HG02981 (cell line): ENCODE data around the gene TREML4.

Experiments used
- ATAC-seq: cut with Tn5 transposase; IDR thresholded peaks from one replicate; pipeline ENCODE4 v1.9.1; 2021; ENCODE audit warnings: mild to moderate bottlenecking, moderate library complexity; ENCODE audit not compliant: unreplicated experiment

Gene TREML4

DNA sequence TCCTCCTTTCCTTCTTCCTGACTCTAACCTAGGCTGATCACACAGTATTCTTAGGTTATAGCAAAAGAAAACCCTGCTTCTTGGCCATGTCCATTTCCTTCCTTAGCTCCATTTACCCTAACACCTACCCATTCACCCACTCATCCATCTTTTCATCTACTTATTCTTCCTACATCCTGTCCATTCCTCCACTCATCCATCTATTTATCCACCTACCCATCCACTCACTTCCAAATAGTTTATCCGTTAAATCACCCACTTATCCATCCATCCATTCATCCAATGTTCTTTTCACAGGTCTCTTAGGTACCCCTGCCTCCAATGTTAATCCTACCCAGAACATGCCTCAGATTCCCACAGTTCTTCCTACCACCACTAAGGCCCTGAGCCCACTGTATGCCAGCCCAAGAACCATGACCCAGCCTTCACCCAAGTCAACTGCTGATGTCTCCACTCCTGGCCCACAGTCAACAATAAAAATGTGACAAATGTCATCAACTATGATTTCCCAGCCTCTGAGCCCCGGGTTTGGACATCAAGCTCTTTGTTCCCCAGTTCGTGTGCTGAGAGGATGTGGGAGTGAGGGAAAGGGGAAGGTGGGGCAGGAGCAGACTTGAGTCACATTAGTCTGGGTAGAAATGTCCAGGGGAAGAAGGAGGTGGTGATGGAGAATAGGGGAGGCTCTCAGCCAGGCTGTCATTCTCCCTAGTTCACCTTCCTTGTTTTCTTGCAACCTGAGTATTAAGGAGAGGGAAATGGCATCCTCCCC is 24.4 kb downstream of the TREML4 start:
- ATAC-seq = no peak

GRCh38 chr6:41255110-41255509 is 27.0 kb downstream of the TREML4 start:
- ATAC-seq = no peak

DNA sequence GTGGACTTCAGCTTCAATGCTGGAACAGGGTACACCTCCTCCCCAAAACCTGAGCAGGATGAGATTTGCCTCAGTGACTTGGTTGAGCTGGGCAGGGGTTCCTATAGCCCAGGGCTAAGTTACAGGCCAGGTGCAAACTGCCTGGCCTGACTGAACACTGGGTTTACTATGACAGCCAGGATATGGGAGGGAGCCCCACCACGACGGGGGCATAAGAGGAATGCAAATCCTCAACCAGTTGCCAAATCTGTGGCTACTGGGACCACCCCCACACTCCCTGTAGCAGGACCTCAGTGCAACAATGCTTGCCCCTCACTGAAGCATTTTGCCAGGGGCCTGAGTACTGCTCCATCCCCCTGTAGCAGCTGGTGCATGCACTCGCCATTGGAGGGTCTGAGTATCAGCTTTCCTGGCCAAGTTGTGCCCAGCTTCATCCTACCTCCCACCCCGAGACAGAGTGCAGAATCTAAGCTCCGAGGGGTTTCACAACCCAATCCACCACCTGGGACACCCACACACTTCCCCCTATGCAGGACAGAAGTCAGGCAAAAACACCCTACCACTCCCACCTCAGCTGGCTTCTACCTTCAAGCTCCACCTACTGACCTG is 27.6 kb downstream of the TREML4 start:
- ATAC-seq = no peak

GRCh38 chr6:41256383-41256782 is 28.2 kb downstream of the TREML4 start:
- peak; percentile 64 for ATAC-seq

GRCh38 chr6:41257369-41258195 is 29.4 kb downstream of the TREML4 start:
- ATAC-seq = no peak

- no peak for ATAC-seq
These were observed 30.0 kb downstream of the TREML4 start for GRCh38 chr6:41258196-41258493.

DNA sequence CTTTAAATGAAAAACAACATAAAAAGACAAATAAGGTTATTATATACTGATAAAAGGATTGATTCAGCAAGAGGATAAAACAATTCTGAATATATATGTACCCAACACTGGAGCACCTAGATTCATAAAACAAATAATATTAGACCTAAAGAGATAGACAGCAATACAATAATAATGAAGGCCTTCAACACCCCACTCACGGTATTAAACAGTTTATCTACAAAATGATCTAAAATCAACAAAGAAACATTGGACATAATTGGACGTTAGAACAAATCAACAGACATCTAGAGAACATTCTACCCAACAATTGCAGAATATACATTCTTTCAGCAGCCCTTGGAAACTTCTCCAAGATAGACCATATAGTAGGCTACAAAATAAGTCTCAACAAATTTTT is 34.3 kb downstream of the TREML4 start:
- ATAC-seq = no peak

DNA sequence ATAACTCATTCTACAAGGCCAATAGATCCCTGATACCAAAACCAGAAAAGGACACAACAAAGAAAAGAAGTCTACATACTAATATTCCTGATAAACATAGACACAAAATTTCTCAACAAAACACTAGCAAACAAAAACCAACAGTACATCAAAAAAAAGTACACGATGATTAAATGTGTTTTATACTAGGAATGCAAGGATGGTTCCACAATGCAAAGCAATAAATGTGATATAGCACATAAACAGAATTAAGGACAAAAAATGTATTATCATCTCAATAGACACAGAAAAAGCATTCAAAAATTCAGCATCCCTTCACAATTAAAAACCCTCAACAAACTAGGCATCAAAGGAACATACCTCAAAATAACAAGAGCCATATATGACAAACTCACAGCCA is 35.1 kb downstream of the TREML4 start:
- ATAC-seq = no peak

- ATAC-seq = no peak
These were observed 38.4 kb downstream of the TREML4 start for GRCh38 chr6:41266541-41266940.

DNA sequence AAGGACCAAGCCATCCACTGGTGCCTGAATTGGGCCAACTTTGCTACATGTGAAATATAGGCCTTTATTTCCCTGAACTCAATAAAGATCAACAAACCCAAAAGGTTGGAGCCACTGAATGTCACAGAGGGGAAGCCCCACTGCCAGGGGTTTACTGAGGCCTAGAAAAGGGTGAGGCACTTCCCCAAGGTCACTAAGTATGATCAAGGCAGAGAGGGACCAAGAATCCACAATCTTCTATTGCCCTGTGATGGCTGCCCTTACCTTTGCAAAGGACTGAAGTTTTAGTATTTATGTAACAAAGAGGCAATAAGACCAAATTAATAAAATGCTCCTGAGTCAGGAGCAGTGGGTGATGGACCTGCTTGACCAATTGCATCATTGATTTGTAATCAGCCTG is 40.3 kb downstream of the TREML4 start:
- ATAC-seq = no peak

GRCh38 chr6:41269166-41269565 is 41.0 kb downstream of the TREML4 start:
- ATAC-seq = no peak

DNA sequence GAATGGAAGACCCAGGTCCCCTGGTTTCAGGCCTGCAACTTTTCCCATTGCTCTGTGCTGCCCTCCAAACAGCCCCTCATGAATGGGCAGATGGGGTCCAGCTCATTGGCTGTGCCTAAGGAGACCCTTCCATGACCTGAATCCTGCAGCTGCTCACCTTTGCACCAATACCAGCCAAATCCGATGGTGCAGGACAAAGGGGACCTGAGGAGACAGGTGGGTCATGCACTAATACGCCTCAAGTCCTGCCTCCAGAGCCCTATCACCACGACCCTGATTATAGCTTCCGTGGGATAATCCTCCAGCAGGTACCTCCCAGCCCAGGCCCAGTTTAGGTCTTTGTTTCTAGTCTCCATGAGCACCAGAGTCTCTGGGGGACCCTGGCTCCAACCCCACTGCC is 41.6 kb downstream of the TREML4 start:
- ATAC-seq = no peak

DNA sequence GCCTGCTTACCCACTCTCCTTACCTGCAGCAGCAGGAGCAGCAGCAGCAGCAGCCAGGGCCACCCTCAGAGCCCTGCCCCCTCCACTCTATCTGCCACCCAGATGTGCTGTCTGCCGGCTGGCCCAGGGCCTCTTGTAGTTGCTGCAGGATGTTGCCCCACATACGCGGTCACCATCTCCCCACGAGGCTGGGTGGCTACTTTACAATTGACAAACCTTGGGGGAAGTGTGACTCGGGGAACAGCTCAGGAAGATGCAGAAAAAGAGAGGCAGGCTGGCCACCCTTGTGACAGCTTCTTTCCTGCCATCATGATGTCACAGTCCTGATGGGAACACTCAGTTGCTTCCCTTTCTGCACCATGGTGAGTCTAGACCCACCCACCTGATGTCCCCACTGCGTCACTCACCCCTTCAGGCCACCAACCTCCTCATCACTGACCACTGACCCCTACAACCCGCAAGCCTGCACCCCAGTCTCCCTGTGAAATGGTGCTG is 43.8 kb downstream of the TREML4 start:
- ATAC-seq = no peak

- no peak for ATAC-seq
These were observed 44.6 kb downstream of the TREML4 start for GRCh38 chr6:41272591-41273240.

DNA sequence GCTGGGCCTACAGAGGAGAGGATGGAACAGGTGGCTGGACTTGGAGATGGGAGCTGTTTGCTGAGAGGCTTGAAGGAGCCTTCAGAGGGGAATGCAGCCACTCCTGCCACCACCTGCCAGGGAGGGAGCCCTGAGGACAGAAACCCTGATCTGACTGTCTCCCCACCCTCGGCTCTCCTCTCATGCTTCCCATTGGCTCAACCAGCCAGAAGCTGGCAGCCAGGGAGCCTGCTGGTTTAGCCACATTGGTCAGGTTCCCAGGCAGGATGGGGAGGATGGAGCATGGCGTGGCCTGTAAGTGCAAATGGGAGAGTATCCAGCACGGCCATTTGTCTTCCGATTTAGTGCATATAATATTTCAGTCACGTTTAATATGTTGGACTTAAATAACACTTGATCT is 45.6 kb downstream of the TREML4 start:
- ATAC-seq = no peak

DNA sequence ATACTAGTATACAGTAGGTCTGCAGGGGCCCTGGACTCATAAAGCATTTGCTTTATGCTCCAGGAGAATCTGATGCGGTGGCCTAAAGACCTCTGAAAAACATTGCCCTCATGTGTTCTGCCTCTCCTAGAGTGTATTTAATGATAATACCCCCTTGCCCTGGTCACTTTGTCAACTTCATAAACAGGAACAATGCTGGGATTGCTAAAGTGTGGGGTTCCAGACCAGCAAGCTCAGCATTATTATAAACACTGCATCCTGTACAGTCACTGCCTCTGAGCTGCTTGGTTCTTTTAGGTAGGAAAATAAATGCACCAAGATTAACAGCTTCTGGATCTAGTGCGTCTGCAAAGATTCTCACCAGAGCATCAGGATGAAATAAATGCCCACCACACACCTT is 46.1 kb downstream of the TREML4 start:
- ATAC-seq = no peak

DNA sequence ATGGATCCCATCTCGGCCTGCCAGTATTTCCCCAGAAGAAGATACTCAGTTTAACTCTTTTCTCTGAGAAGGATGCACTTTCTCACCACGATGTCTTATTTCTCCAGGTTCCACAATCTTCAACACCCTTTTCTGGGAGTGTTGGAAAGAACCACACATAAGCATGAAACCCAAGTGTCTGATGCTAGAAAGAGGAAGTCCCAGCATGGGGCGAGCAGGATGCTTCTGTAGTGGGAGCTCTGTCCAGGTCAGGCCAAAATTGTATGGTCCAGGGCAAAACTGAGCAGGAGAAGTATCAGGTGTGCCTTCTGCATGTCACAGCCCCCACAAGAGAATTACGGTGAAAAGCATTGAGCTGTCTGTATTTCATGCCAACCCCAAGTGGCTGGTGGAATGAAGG is 47.3 kb downstream of the TREML4 start:
- no peak for ATAC-seq

GRCh38 chr6:41277605-41278004 is 49.5 kb downstream of the TREML4 start:
- no peak for ATAC-seq

DNA sequence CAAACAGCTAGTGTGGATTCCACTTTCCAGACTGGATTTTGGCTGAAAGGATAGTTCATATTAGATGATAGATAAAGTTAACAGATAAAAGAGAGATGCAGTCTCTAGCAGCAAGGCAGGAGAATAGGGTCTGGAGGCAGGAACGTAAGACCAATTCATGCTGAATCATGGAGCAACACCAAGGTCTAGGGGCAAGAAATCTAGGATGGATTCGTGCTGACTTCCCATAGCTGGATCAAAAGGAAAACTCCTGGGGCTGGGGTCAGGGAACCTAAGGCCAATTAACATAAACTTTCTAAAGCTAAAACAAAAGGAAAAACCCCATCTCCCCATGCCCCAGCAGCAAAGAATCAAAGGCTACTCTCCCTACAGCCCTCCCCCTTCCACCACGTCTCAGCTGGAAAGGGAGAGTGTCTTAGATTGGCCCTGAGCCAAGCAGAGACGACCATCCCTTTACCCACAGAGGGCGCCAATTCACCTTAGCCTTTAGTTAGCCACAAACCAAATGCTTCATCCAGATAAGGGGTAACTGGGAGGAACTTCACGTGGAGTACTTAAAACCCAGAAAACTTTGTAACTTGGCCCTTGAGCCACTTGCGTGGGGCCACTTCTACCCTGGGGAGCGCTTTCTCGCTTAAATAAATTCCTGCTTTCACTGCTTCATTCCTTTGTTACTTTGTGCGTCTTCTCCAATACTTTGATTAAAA is 50.7 kb downstream of the TREML4 start:
- ATAC-seq = no peak

- ATAC-seq = no peak
These were observed 52.4 kb downstream of the TREML4 start for GRCh38 chr6:41280381-41281057.
